Subcutaneous adipose tissue (tissue), 4 donors: ENCODE measurements around the gene TUBB. TPM values are rescaled to one million over a fixed set of nuclear protein-coding genes. Genes with fewer than 3 reads are reported as not detected.

Experiments used
- CTCF ChIP-seq: fragments of 450-650 bp; IDR thresholded peaks from one replicate; pipeline ENCODE4 v1.5.1; 2016; ENCODE audit warnings: low read depth, mild to moderate bottlenecking, control low read depth, antibody characterized with exemption, moderate library complexity
- total RNA-seq, 4 donors: library from RNA; depleted of rRNA; stranded (reverse); fragments of >200 nt; gene quantifications; one replicate each; pipeline ENCODE4 v1.1.0, GENCODE V29; 2016

Gene TUBB
- total RNA-seq, 4 donors from 2014 or later, result 166 to 277 (median 220) TPM

GRCh38 chr6:30752157-30752927 lies 32.2 kb downstream of the TUBB start:
- no peak for TF ChIP-seq CTCF

DNA sequence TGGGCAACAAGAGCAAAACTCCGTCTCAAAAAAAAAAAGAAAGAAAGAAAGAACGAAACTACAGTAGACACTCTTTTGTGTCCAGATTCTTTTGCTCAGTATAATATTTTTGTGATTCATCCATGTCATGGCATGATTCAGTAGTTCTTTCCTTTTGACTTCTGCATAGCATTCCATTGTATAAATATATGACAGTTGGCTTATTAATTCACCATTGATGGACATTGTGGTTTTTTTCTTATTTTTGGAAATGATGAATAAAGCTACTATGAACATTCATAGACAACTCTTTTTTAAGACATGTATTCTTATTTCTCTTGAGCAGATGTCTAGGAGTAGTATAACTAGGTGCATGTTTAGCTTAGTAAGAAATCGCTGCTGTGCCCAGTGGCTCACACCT lies 34.5 kb downstream of the TUBB start:
- TF ChIP-seq CTCF, result no peak

DNA sequence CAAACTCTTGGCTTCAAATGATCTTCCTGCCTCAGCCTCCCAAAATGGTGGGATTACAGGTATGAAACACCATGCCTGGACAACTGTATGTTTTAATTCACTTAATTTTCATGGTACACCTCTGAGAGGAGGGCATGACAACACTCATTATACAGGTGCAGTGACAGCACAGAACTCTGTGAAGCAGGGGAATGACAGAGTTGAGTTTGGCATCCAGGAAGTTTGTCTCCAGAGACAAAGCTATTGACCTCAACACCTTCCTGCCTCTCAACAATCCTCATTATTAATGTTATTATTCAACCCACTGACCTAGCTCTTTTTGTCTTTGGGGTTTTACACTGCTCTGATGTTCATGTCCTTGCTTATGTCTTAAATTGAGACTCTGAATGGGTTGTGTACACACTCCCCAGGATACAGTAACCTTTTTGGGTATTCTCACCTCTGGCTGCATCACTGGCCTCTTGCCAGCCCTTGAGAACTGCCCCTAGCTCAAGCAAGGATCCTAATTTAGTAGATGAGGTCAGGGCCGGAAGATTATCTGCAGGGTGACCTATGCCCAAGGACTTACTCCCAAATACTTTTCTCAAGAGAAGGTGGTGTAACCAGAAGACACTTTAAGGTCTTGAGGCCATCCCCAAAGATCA lies 37.2 kb downstream of the TUBB start:
- no peak for TF ChIP-seq CTCF

- TF ChIP-seq CTCF, result no peak
Measured at GRCh38 chr6:30759575-30760239, 39.6 kb downstream of the TUBB start.

DNA sequence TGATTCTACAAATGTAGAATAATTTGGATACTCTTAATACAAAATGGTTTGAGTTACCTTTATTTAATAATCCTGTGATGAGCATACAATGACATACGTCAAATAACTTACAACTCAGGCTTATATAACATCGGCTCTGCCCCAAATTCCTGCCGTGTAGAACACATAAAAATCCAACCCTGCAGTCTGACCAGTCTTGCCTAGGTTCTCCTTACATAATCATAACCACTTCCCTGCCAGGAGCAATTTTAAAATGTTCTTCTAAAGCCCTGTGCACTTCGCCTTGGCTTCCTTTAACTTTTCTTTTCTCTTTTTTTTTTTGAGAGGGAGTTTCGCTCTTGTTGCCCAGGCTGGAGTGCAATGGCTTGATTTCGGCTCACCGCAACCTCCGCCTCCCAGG lies 40.4 kb downstream of the TUBB start:
- TF ChIP-seq CTCF, result no peak

DNA sequence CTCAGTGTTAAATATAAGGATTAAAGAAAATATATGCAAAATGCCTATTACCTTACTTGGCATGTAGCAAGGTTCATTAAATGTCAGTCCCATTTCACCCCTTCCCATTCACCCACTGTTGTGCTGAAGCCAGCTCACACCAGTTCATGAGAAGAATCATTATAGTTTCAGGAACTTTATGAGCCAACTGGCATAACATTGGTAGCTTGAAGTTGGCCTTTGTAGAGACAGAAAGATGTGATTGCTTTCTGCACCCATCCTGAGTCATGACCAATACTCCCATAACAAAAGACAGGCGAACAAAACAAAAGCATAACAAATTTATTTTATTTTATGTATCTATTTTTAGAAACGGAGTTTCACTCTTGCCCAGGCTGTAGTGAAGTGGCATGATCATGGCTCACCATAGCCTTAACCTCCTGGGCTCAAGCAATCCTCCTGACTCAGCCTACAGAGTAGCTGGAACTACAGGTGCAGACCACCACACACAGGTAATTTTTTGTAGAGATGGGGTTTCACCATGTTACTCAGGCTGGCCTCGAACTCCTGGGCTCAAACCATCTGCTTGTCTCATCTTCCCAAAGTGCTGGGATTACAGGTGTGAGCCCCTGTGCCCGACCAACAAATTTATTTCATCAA lies 41.8 kb downstream of the TUBB start:
- no peak for TF ChIP-seq CTCF

- TF ChIP-seq CTCF, result no peak
Measured at GRCh38 chr6:30763155-30763617, 43.0 kb downstream of the TUBB start.
